Inflammatory macrophage treated with lipopolysaccharide for 1 hour (primary cell): Measurements from ENCODE around the gene GPR137.

Source experiments
- DNase-seq, 2 donors: peaks; one replicate each; pipeline ENCODE4 v3.0.0-alpha.2; 2020 to 2022

The GPR137 gene

DNA sequence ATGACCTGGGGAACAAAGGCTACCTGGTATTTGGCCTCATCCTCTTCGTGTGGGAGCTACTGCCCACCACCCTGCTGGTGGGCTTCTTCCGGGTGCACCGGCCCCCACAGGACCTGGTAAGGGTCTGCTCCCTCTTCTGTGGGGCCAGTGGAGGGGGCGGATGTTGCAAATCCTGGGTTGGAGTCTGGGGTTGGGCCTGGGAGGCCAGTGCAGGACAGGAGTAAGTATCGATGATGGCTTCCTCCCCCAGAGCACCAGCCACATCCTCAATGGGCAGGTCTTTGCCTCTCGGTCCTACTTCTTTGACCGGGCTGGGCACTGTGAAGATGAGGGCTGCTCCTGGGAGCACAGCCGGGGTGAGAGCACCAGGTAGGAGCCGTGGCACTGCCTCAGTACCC is 2.7 kb downstream of the GPR137 start:
- DNase-seq, result no peak

DNA sequence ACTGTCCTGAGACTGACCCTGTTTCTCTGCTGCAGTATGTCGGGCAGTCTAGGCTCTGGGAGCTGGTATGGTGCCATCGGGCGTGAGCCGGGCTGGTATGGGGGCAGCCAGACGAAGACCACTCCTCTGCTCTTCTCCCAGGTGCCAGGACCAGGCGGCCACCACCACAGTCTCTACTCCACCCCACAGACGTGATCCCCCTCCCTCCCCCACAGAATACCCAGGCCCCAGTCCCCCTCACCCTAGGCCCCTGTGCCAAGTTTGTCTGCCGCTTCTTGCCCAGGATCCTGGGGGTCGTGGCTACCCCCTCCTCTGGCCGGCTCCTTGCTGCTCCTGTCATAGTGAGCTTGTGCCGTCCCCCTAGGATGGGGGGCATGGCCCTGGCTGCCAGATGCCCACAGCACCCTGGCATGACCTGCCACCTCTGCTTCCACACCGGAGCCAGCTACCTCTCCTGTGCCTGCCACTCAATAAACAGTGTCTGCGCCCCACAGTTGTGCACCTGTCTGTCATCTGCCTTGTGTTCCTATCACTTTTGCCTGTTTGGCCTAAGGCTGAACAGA is 3.4 kb downstream of the GPR137 start:
- no peak for DNase-seq

- DNase-seq, result peak; percentile 23 to 52
Observed at GRCh38 chr11:64290352-64291261, 5.0 kb downstream of the GPR137 start.

DNA sequence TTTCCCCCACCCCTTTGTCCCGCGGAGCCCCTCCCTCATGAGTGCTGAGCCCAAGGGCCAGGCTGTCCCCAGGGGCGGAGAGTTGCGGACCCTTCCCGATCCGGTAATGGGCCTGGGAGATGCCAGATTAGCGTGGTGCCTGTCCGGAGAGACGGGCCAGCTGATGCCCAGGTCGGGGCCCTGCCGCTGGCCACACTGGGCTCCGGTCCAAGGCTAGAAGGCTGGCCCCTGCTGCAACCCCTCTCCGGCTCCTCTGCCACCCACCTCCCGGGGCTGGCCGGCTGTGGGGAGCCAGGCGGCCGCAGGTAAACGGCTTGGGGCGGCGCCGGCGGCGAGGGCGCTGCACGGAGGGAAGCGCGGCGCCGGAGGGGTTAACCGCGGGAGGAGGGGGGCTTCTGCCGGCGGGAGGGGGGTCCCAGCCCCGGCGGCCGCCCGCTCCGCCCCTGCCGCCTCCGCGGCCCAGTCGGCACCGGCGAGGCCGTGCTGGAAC is 5.7 kb downstream of the GPR137 start, which contains the start of gene KCNK4:
KCNK4 (plus strand) TSS at position 41 of the 490 bp plus-strand sequence. CDS start 1,717 bp downstream, outside the sequence.
- no peak for DNase-seq

- no peak for DNase-seq
Observed at GRCh38 chr11:64291752-64292459, 6.3 kb downstream of the GPR137 start.

DNA sequence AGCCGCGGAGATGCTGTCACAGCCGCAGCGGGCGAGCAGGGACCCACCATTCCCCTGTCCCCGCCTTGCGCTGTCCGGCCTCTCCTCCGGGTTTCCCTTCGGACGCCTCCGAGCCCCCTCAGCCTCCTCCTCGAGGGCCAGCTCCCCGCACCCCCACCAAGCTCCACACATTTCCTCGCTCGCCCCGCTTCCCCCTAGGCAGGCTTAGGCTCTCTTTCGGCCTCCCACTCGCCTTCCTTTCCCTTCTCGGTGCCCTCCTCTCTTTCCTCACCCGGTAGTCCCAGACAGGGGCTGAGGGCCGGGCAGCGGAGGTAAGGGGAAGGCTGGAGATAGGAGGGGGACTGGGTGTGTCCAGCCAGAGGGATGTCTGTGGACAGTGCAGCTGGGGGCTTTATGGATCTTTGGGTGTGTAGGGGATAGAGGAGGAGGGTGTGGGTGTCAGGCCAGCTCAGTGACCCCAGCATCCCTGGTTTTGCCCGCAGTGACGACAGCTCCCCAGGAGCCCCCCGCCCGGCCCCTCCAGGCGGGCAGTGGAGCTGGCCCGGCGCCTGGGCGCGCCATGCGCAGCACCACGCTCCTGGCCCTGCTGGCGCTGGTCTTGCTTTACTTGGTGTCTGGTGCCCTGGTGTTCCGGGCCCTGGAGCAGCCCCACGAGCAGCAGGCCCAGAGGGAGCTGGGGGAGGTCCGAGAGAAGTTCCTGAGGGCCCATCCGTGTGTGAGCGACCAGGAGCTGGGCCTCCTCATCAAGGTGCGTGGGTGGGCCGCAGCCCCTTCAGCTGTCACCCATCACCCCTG is 7.0 kb downstream of the GPR137 start:
- no peak for DNase-seq

GRCh38 chr11:64294774-64295173 is 9.1 kb downstream of the GPR137 start:
- DNase-seq, result no peak

DNA sequence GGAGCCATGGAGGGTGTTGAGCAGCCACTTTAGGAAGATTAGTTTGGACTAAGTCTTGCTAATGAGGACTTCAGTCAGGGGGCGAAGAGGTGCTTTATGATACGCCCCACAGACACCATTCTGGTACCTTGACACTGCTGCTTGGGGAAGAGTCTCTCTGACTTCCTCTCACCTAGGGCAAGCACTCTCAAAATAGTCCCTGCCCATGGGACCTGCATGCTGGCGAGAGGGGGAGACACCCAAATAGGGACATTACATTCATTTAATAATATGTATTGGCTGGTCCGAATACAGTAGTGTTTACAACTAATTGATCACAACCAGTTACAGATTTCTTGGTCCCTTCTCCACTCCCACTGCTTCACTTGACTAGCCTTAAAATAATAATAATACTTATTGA is 10.1 kb downstream of the GPR137 start:
- DNase-seq, result no peak

GRCh38 chr11:64296236-64296635 is 10.6 kb downstream of the GPR137 start:
- DNase-seq, result no peak

- no peak for DNase-seq
Observed at GRCh38 chr11:64296830-64297698, 11.4 kb downstream of the GPR137 start.

GRCh38 chr11:64297699-64298358 is 12.2 kb downstream of the GPR137 start:
- DNase-seq, result no peak

GRCh38 chr11:64298966-64299846 is 13.6 kb downstream of the GPR137 start:
- no peak for DNase-seq

DNA sequence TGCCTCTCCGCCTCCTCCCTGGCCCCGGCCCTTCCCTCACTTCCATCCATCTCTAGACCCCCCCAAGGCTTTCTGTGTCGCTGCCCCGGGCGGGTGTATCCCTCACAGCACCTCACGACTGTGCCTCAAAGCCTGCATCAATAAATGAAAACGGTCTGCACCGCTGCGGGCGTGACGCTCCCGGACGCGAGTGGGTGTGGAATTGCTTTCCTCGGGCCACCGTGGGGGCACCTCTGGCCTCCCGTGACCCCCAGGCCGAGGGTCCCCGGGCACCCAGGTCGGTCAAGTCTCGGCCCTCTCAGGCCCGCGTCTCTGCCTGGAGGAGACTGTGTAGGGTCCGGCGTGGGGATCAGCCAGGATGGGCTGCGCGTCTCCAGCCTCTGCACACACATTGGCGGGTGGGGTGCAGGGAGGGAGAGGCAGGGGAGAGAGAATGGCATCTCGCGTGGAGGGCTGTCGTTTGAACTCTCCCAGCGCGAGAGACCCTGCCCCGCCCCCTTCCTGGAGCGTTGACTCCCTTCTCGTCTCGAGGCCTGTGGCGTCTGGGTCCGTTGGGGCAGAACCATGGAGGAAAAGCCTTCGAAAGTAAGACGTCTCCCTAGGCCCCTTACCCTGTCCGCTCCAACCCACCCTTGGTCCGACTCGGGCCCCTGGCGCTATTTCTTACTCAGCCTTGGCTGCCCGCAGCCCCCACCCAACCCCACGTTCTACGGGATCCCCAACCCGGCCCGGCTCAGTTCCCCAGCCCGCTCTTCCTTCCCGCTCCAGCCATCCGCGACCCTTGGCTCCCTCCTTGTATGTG is 14.4 kb downstream of the GPR137 start, which contains the start of gene CATSPERZ:
CATSPERZ (plus strand) TSS at position 512 of the 802 bp plus-strand sequence; CDS start at position 565, 53 bp downstream.
- DNase-seq, result no peak

- no peak for DNase-seq
Observed at GRCh38 chr11:64303109-64304031, 17.7 kb downstream of the GPR137 start.

- no peak for DNase-seq
Observed at GRCh38 chr11:64304032-64304315, 18.3 kb downstream of the GPR137 start.

GRCh38 chr11:64304316-64305072 is 18.8 kb downstream of the GPR137 start:
- peak; percentile 83 to 97 for DNase-seq

- peak; percentile 98 to 99 for DNase-seq
Observed at GRCh38 chr11:64305075-64305690, 19.5 kb downstream of the GPR137 start, which contains the start of gene ESRRA. ESRRA (plus strand) TSS chr11:64305524; CDS start chr11:64307180, 1,656 bp downstream.
